OCI-LY1 (cell line): Measurements from ENCODE around the gene KMT5C.

Source experiments
- EZH2 ChIP-seq: fragments of 200-600 bp; sonication (generic), shearing (Covaris generic); IDR thresholded peaks from 2 replicates; pipeline ENCODE4 v1.8.0; 2017; ENCODE audit warnings: borderline replicate concordance, mixed run types, mild to moderate bottlenecking, antibody characterized with exemption, low read length, moderate library complexity, mixed read lengths
- TF ChIP-seq, protein P1 (sequence below): fragments of 200-600 bp; sonication (generic), shearing (Covaris generic); IDR thresholded peaks from 2 replicates; pipeline ENCODE4 v1.5.1; 2017; ENCODE audit warnings: mild to moderate bottlenecking, antibody characterized with exemption, low read length, moderate library complexity, mixed read lengths

GRCh38 chr19:55354698-55355212 lies 15.1 kb downstream of the KMT5C start, which contains the start of gene COX6B2:
- TF ChIP-seq, protein P1, sequence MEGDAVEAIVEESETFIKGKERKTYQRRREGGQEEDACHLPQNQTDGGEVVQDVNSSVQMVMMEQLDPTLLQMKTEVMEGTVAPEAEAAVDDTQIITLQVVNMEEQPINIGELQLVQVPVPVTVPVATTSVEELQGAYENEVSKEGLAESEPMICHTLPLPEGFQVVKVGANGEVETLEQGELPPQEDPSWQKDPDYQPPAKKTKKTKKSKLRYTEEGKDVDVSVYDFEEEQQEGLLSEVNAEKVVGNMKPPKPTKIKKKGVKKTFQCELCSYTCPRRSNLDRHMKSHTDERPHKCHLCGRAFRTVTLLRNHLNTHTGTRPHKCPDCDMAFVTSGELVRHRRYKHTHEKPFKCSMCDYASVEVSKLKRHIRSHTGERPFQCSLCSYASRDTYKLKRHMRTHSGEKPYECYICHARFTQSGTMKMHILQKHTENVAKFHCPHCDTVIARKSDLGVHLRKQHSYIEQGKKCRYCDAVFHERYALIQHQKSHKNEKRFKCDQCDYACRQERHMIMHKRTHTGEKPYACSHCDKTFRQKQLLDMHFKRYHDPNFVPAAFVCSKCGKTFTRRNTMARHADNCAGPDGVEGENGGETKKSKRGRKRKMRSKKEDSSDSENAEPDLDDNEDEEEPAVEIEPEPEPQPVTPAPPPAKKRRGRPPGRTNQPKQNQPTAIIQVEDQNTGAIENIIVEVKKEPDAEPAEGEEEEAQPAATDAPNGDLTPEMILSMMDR: no peak
- TF ChIP-seq EZH2: no peak
